Nasal cavity respiratory epithelium epithelial cell of viscerocranial mucosa (primary cell): ENCODE results near the gene ACBD6. TPM values are rescaled to one million over a fixed set of nuclear protein-coding genes. Genes with fewer than 3 reads are reported as not detected.

Experiments used
- total RNA-seq: library from RNA; depleted of rRNA; stranded (reverse); fragments of >200 nt; gene quantifications from 2 replicates; pipeline ENCODE4 v1.2.3, GENCODE V29; 2014

The ACBD6 gene
- total RNA-seq = 67.1 and 110 TPM in 2 replicates

GRCh38 chr1:180502361-180503279 lies at the start of gene ACBD6:
ACBD6 (minus strand) TSS chr1:180502577; CDS start chr1:180502266, 311 bp downstream.

Other genes starting within 250 kb of the ACBD6 start
- gene OVAAL, start 56.4 kb upstream of the ACBD6 start, total RNA-seq = not detected in 2 replicates
- 60.2 and 64.3 TPM in 2 replicates for gene XPR1, start 129.4 kb upstream of the ACBD6 start, total RNA-seq